ENCODE measurements around the gene GAGE10.

GAGE10 gene

GRCh38 chrX:49308604-49309269, 5.3 kb downstream of the GAGE10 start:
- no peak for TF ChIP-seq NFIC (IDR thresholded peaks at IDR 0.05)
- no peak for TF ChIP-seq CREB1 (IDR thresholded peaks at IDR 0.05; ENCODE audit: low read depth)
- TF ChIP-seq TCF12 (IDR thresholded peaks at IDR 0.05; ENCODE audit: low read depth): no peak
- no peak for TF ChIP-seq ZBTB7A (IDR thresholded peaks at IDR 0.05; ENCODE audit: low read depth)
- no peak for TF ChIP-seq RAD21 (IDR thresholded peaks at IDR 0.05; ENCODE audit: low read depth)
- no peak for TF ChIP-seq USF1 (IDR thresholded peaks at IDR 0.05)
- no peak for TF ChIP-seq MAX (IDR thresholded peaks at IDR 0.05)
- TF ChIP-seq TEAD4 (IDR thresholded peaks at IDR 0.05): no peak
- TF ChIP-seq FOXM1 (IDR thresholded peaks at IDR 0.05; ENCODE audit: borderline replicate concordance, low read depth): no peak
- no peak for TF ChIP-seq REST (IDR thresholded peaks at IDR 0.05; ENCODE audit: low read depth)
- TF ChIP-seq YY1 (IDR thresholded peaks at IDR 0.05; ENCODE audit: low read depth): no peak
- no peak for TF ChIP-seq EP300 (IDR thresholded peaks at IDR 0.05; ENCODE audit: borderline replicate concordance)
- no peak for TF ChIP-seq TAF1 (IDR thresholded peaks at IDR 0.05; ENCODE audit: low read depth)
- TF ChIP-seq CEBPB (IDR thresholded peaks at IDR 0.05): no peak
- no peak for TF ChIP-seq EGR1 (IDR thresholded peaks at IDR 0.05)

GRCh38 chrX:49309401-49309981, 6.0 kb downstream of the GAGE10 start:
- TF ChIP-seq RAD21 (IDR thresholded peaks at IDR 0.05; ENCODE audit: low read depth): no peak
- TF ChIP-seq USF1 (IDR thresholded peaks at IDR 0.05): no peak
- no peak for TF ChIP-seq YY1 (IDR thresholded peaks at IDR 0.05; ENCODE audit: low read depth)
- TF ChIP-seq FOXM1 (IDR thresholded peaks at IDR 0.05; ENCODE audit: borderline replicate concordance, low read depth): no peak
- TF ChIP-seq TCF12 (IDR thresholded peaks at IDR 0.05; ENCODE audit: low read depth): no peak
- TF ChIP-seq TAF1 (IDR thresholded peaks at IDR 0.05; ENCODE audit: low read depth): no peak
- no peak for TF ChIP-seq ZBTB7A (IDR thresholded peaks at IDR 0.05; ENCODE audit: low read depth)
- TF ChIP-seq EGR1 (IDR thresholded peaks at IDR 0.05): no peak
- no peak for TF ChIP-seq MAX (IDR thresholded peaks at IDR 0.05)
- no peak for TF ChIP-seq NFIC (IDR thresholded peaks at IDR 0.05)
- TF ChIP-seq CREB1 (IDR thresholded peaks at IDR 0.05; ENCODE audit: low read depth): no peak
- TF ChIP-seq CEBPB (IDR thresholded peaks at IDR 0.05): no peak
- TF ChIP-seq EP300 (IDR thresholded peaks at IDR 0.05; ENCODE audit: borderline replicate concordance): no peak
- TF ChIP-seq REST (IDR thresholded peaks at IDR 0.05; ENCODE audit: low read depth): no peak
- TF ChIP-seq TEAD4 (IDR thresholded peaks at IDR 0.05): no peak

- TF ChIP-seq ZBTB7A (IDR thresholded peaks at IDR 0.05; ENCODE audit: low read depth) (no peak), USF1 (IDR thresholded peaks at IDR 0.05) (no peak), CREB1 (IDR thresholded peaks at IDR 0.05; ENCODE audit: low read depth) (no peak), TAF1 (IDR thresholded peaks at IDR 0.05; ENCODE audit: low read depth) (no peak), TEAD4 (IDR thresholded peaks at IDR 0.05) (no peak)
Measured at GRCh38 chrX:49310371-49310770, 6.9 kb downstream of the GAGE10 start.

GRCh38 chrX:49312176-49312575, 8.7 kb downstream of the GAGE10 start:
- TF ChIP-seq FOXM1 (IDR thresholded peaks at IDR 0.05; ENCODE audit: borderline replicate concordance, low read depth) (no peak), CEBPB (IDR thresholded peaks at IDR 0.05) (no peak), REST (IDR thresholded peaks at IDR 0.05; ENCODE audit: low read depth) (no peak), TCF12 (IDR thresholded peaks at IDR 0.05; ENCODE audit: low read depth) (no peak)
